T-helper 17 cell (primary cell): ENCODE data around the gene BRD7. TPM values are rescaled to one million over a fixed set of nuclear protein-coding genes. Genes with fewer than 3 reads are reported as not detected.

Experiments
- ATAC-seq: fragments of 150-1000 bp; cut with Tn5 transposase; 2 replicates; pipeline ENCODE4 v1.10.0; 2021; ENCODE audit warnings: mild to moderate bottlenecking, moderate library complexity
- DNase-seq, 3 donors: peaks; one replicate each; pipeline versions ENCODE4 v3.0.0 to v3.0.0-alpha.2; 2020 to 2021
- H3K9me3 ChIP-seq: one replicate; pipeline ENCODE4 v1.7.0; 2013; ENCODE audit warnings: low read length, mild to moderate bottlenecking; ENCODE audit not compliant: control insufficient read depth, poor library complexity, severe bottlenecking
- H3K27ac Mint-ChIP-seq: one replicate; pipeline ENCODE4 v1.8.0; 2022; ENCODE audit warnings: mild to moderate bottlenecking, moderate library complexity, mixed read lengths
- H3K27me3 Mint-ChIP-seq: one replicate; pipeline ENCODE4 v1.8.0; 2022; ENCODE audit warnings: mixed read lengths
- H3K36me3 Mint-ChIP-seq: one replicate; pipeline ENCODE4 v1.8.0; 2022; ENCODE audit warnings: low read depth, mixed read lengths
- H3K4me1 Mint-ChIP-seq: one replicate; pipeline ENCODE4 v1.8.0; 2022; ENCODE audit warnings: mild to moderate bottlenecking, mixed read lengths
- H3K4me3 Mint-ChIP-seq: one replicate; pipeline ENCODE4 v1.8.0; 2022; ENCODE audit warnings: mild to moderate bottlenecking, moderate library complexity, mixed read lengths
- total RNA-seq, 4 donors: library from RNA in 2 of 4; stranded (reverse) in 2 of 4; gene quantifications; one replicate each; pipeline ENCODE4 v1.2.3 and lab custom pipeline; 2022 to 2026

Gene BRD7
- total RNA-seq, 2 donors from 2014 or later, result 74.2 to 83.4 TPM

DNA sequence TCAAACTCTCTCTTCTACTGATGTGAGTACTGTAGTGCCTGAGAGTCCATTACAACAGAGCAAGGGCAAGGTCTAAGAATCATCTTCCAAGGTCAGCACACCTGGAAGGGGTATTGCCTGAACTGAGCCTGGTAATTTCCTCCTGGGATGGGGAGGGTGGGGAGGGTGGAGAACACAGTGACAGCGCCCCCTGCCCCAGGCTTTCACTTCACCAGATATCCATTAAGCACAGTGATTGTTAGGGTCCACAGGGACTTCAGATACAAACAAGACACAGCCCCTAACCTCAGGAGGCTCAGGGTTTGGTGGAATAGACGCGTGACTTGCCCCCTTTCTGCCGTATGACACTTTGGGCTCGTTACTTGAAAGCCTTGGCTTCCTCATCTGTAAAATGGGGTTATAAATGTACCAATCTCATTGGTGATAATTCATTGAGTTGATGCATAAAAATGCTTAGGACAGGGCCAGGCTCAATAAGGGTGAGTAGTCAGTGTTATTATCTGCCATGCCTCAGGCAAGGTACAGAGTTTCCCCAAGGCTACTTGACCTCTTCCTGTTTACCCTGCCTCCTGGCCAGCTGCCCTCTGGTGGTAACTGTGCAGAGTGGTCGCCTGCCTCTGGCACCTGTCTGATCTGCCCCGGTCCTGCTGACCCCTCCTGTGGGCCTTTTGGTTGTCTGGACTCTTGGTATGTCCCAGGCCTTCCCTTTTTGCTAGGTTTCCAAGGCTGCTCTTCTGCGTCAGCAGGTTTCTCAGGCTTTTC is 13.1 kb upstream of the BRD7 start:
- H3K4me3 Mint-ChIP-seq, result no peak overlapping the region
- peaks cover 3% of the 10 kb centered on the region for H3K4me1 Mint-ChIP-seq
- ATAC-seq (no peak), DNase-seq (no peak)
- no peaks in the 10 kb centered on the region for H3K9me3 ChIP-seq
- H3K27ac Mint-ChIP-seq, result no peak overlapping the region
- H3K27me3 Mint-ChIP-seq, result peaks cover 21% of the 10 kb centered on the region
- no peaks in the 10 kb centered on the region for H3K36me3 Mint-ChIP-seq

DNA sequence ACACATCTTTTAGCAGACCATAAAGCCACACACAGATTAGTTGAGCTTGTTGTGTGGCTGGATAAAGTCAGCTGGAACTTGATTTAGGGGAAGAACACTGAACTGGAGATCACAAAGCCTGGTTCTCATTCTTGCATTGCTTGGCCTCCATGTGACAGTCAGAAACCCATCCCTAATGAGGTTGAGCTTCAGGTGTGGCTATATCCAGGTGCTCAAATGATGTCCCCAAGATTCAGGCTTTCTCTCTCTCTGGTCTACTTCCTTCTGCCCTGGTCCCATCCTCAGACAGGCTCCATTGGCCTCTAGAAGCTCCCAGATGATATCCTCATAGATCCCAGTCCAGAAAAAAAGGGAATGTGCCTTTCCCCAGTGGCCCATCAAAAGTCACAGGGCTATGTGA is 9.6 kb upstream of the BRD7 start:
- H3K36me3 Mint-ChIP-seq, result peaks cover 4% of the 10 kb centered on the region
- H3K4me3 Mint-ChIP-seq, result no peak overlapping the region
- H3K27ac Mint-ChIP-seq, result no peak overlapping the region
- ATAC-seq, result no peak
- no peaks in the 10 kb centered on the region for H3K9me3 ChIP-seq
- no peak for DNase-seq
- peaks cover 22% of the 10 kb centered on the region for H3K27me3 Mint-ChIP-seq
- peaks cover 8% of the 10 kb centered on the region for H3K4me1 Mint-ChIP-seq

DNA sequence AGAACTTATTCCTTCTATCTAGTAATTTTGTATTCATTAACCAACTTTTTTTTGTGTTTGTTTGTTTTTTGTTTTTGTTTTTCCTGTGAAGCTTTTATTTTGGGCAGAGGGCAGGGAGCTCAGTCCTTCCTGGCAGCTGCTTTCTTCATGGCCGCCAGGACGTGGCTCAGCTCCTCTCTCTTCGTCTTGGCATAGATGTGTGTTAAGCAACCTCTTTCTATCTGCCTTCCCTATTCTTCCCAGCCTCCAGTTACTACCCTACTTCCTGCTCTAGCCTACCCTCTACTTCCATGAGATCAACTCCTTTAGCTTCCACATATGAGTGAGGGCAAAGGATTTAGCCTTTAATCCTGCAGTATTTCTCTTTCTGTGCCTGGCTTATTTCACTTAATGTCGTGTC is 8.2 kb upstream of the BRD7 start:
- Mint-ChIP-seq H3K4me3 (no peak overlapping the region), H3K27me3 (peaks cover 24% of the 10 kb centered on the region), H3K27ac (no peak overlapping the region), H3K4me1 (peaks cover 10% of the 10 kb centered on the region), H3K36me3 (peaks cover 4% of the 10 kb centered on the region)
- H3K9me3 ChIP-seq, result no peaks in the 10 kb centered on the region
- DNase-seq (no peak), ATAC-seq (no peak)

DNA sequence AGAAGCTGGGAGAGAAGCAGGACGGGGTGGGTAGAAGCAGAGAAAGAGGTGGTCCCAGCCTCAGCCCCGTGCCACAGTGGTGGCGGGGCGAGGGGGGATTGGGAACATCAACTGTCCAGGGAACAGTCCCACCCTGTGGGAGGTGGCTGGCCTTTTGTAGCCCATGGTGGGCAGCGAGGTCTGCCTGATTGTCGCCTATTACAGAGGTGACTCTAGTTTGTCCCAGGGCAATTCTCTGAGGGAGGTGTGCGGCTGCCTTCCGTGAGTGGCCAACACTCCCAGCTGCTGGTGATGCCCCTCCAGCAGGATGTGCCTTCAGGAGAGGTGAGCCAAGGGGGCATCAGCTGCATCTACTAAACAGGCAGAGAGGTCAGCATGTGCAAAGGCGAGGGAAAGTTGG is 5.0 kb upstream of the BRD7 start:
- Mint-ChIP-seq H3K27ac (no peak overlapping the region), H3K27me3 (peaks cover 24% of the 10 kb centered on the region), H3K4me3 (no peak overlapping the region), H3K36me3 (peaks cover 6% of the 10 kb centered on the region), H3K4me1 (peaks cover 24% of the 10 kb centered on the region)
- no peak for DNase-seq
- H3K9me3 ChIP-seq, result no peaks in the 10 kb centered on the region
- ATAC-seq, result no peak

DNA sequence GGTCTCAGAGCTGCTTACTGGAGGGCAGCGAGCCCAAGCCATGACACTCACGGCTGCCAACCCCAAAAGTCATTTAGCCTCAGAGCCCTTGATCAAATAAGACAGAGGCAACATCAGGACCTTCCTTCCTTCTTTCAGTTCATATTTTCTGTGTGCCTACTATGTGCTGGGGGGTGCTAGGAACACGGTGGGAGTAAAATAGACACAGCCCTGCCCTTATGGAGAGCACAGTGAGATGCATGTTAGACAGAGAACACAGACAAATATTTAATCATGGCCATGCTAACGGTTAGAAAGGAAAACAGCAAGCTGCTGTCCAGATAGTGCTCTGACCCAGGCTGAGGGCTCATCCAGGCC is 4.5 kb upstream of the BRD7 start:
- no peak overlapping the region for H3K27ac Mint-ChIP-seq
- peaks cover 24% of the 10 kb centered on the region for H3K27me3 Mint-ChIP-seq
- no peak overlapping the region for H3K4me3 Mint-ChIP-seq
- DNase-seq (no peak), ATAC-seq (no peak)
- H3K4me1 Mint-ChIP-seq, result peaks cover 24% of the 10 kb centered on the region
- peaks cover 6% of the 10 kb centered on the region for H3K36me3 Mint-ChIP-seq
- no peaks in the 10 kb centered on the region for H3K9me3 ChIP-seq

DNA sequence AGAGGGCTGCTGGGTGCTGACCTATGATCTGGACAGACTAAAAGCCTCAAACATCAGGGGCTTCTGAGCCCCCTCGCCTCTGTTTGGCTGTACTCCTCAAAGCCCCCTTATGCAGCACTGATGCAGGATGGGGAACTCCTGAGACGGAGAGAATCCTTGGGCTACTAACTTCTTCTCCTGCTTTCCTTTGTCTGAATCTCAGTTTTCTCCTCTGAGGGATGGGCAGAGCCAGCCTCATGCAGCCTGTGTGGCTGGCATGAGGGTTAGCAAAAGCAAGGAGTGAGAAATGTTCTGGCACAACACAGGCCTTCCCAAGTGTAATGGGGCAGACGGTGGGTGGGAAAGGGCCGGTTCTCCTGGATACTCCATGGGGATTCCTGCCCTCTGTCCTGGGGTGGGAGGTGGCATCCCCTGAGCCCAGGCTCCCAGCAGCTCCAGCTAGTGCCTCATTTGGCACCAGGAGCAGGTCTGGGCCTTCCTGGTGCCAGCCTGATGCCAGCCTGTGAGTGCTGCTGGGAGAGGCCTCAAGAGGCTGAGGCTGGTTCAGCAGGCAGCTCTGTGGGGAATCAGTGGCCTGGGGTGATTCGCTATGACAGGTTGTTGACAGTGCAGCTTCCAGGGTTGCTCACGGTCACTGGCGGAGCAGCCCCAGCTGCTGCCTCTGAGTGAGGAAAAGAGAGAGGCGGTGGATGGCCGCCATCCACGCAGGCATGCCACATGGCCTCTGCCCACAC is 4.0 kb upstream of the BRD7 start:
- ATAC-seq, result no peak
- H3K4me3 Mint-ChIP-seq, result no peak overlapping the region
- peaks cover 28% of the 10 kb centered on the region for H3K4me1 Mint-ChIP-seq

DNA sequence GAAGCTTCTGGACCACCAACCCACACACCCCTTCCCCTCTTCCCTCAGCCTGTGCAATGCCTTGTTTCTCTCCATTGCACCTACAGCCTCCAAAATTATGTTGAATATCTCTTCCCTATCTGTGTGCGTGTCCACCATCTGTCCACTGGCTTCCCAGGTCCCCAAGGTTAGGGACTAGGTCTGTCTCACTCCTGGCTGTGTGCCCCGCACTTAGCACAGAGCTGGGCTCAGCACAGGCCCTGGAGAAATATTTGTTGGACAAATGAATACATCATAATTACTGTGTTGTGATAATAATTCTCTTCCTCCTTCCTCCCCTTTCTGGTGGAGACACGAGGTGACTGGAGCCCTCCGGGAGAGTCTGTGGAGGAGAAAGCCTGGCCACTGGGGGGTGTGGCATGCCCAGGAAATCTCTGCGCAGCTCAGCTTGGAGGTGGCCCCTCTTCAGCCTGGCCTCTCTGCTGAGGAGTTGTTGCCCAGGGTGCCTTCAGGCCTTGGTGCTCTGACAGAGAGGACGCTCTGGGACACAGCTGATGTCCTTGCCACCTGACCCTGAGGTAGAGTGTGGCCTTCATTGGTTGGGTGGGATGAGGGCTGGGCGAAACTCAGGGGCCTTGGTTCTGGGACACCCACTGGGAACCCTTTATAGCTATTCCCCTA is 3.3 kb upstream of the BRD7 start:
- H3K9me3 ChIP-seq, result no peaks in the 10 kb centered on the region
- Mint-ChIP-seq H3K4me3 (no peak overlapping the region), H3K4me1 (peaks cover 34% of the 10 kb centered on the region), H3K27ac (no peak overlapping the region), H3K36me3 (peaks cover 6% of the 10 kb centered on the region), H3K27me3 (peaks cover 21% of the 10 kb centered on the region)
- ATAC-seq (no peak), DNase-seq (no peak)

More for the DNA sequence above, 4.0 kb upstream of the BRD7 start:
- Mint-ChIP-seq H3K27me3 (peaks cover 24% of the 10 kb centered on the region), H3K27ac (no peak overlapping the region), H3K36me3 (peaks cover 6% of the 10 kb centered on the region)
- no peaks in the 10 kb centered on the region for H3K9me3 ChIP-seq
- no peak for DNase-seq

DNA sequence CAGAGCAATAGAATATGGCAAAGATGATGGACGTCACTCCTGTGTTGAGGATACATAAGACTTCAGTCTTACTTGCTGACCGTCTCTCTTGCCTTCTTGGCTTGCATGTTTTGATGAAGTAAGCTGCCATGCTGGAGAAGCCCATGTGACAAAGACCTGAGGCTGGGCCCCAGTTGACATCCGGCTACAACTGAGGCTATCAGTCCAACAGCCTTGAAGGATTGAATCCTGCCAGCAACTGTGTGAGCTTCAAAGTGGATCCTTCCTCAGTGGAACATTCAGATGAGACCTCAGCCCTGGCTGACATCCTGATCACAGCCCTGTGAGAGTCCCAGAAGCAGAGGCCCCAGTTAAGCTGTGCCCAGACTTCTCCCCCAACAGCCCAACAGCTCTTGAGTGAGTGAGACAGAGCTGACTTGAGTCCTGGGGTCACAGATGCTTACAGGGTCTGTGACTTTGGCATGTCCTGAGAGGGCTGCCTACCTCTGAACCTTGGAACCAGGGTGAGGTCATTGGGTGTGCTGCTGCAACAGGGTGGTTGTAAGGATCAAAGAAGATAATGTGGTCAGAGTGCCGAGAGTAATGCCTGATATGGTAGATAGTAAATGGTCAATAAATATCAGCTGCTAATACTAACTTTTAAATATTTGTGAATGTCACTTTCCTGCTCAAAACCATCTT is 2.4 kb upstream of the BRD7 start:
- peaks cover 6% of the 10 kb centered on the region for H3K36me3 Mint-ChIP-seq
- no peak overlapping the region for H3K27ac Mint-ChIP-seq
- H3K4me1 Mint-ChIP-seq, result peaks cover 35% of the 10 kb centered on the region
- no peak for DNase-seq
- no peak overlapping the region for H3K4me3 Mint-ChIP-seq
- ATAC-seq, result no peak
- H3K27me3 Mint-ChIP-seq, result peaks cover 18% of the 10 kb centered on the region
- no peaks in the 10 kb centered on the region for H3K9me3 ChIP-seq

DNA sequence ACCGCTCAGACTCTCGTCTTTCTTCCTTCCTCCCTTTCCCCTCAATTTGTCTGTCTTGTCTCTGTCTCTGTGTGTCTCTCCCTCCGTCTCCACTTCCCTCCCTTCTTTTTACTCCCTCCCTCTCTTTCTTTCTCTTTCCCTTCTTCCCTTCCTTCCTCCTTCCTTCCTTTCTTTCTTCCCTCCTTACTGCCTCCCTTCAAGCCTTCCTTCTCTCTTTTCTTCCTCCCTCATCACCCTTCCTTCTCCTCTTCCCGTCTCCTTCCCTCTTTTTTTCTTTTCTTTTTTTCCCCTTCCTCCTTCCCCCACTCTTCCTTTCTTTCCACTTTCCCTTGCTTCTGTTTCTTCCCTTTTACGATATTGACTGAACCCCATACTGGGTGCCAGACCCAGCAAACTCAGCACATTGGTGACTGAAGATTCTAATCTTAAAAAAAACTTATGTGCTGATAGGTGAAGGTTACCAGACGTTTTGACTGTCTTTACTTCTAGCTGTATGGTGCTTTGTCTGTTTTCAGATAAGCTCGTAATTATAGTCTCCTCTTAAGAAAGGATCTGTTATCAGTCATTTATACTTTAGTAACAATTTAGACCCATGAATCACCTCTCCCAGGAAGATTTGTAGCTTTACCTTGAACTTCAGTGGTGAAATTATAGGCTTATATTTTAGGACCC is 481 bp upstream of the BRD7 start:
- DNase-seq (no peak), ATAC-seq (no peak)
- H3K36me3 Mint-ChIP-seq, result peaks cover 7% of the 10 kb centered on the region
- H3K27ac Mint-ChIP-seq, result peak overlapping the region; percentile 93
- H3K27me3 Mint-ChIP-seq, result peaks cover 11% of the 10 kb centered on the region
- peaks cover 47% of the 10 kb centered on the region for H3K4me1 Mint-ChIP-seq
- H3K9me3 ChIP-seq, result no peaks in the 10 kb centered on the region
- peak overlapping the region; percentile 97 for H3K4me3 Mint-ChIP-seq

DNA sequence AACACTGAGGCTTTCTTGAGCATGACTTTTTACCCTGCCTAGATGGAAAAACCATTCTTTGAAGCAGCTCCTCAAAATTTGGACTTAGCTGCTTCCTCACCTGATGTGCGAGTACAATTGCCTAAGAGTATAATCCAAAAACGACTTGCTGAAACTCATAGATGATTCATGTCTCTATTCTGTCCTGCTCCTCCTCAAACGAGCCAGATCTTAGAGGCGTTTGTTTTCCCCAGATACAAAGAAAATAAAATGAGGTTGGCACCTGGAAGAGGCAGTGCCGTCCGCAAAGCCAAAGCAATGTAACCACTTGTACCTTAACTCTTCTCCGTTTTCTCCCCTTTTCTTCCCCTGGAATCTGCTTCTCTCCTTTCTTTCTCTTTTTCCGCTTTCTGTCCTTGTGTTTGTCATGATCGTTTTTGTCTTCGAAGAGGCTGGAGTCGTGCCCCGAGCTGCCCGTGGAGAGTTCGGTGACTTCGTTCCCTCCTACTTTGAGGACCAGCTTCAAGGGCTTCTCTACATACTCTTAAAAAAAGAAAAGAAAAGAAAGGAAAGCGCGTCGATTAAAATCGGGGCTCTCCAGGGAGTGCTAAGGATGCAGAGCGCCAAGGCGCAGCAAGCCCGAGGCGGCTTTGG is 895 bp downstream of the BRD7 start:
- H3K27ac Mint-ChIP-seq, result peak overlapping the region; percentile 92

DNA sequence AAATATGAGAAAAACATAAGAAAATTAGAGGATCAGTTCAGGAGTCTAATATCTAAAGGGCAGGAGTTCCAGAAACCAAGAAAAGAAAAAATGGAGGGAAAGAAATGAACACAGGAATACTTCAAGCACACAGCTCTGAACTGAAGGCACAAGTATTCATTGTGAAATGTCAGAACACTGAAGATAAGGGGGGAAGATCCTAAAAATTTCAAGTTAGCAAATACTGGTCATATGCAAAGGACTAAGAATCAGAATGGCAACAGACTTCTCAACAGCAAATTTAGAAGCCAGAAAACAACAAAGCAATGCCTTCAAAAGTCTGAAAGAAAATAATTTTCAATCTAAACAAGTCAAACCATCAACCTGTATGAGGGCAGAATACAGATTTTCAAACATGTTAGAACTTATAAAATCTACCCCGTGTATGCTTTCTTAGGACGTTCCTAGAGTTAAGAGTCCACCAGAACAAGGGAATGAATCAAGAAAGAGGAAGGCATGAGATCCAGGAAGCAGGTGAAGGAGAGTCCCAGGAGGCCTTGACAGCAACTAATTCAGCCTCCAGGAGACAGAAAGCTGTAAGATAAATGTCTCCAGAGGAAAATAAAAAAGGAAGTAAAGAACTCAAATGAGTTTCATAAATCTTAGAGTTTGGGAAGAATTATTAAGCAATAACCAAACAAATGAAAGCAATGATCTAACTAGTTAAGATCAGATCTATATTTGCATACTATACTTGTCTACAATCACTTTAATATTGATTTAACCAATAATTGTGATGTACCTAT is 2.8 kb downstream of the BRD7 start:
- Mint-ChIP-seq H3K36me3 (peaks cover 12% of the 10 kb centered on the region), H3K4me3 (peak overlapping the region; percentile 67), H3K27me3 (no peaks in the 10 kb centered on the region), H3K27ac (peak overlapping the region; percentile 92), H3K4me1 (peaks cover 58% of the 10 kb centered on the region)
- no peak for DNase-seq
- no peaks in the 10 kb centered on the region for H3K9me3 ChIP-seq
- no peak for ATAC-seq

More for the DNA sequence above, 895 bp downstream of the BRD7 start:
- H3K36me3 Mint-ChIP-seq, result peaks cover 8% of the 10 kb centered on the region
- peaks cover 49% of the 10 kb centered on the region for H3K4me1 Mint-ChIP-seq
- DNase-seq (no peak), ATAC-seq (no peak)
- no peaks in the 10 kb centered on the region for H3K27me3 Mint-ChIP-seq
- peak overlapping the region; percentile 97 for H3K4me3 Mint-ChIP-seq
- no peaks in the 10 kb centered on the region for H3K9me3 ChIP-seq

DNA sequence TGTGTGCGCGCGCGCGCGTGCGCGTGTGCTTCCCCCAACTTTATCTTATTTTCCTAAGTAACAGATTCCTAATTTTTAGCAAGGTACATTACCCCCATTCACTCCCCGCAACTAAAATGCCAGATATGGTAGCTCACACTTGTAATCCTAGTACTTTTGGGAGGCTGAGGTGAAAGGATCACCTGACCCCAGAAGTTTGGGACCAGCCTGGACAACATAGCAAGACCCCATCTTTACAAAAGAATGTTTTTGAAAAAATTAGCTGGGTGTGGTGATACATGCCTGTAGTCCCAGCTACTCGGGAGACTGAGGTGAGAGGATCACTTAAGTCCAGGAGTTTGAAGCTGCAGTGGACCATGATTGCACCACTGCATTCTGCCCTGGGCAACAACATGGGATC is 5.1 kb downstream of the BRD7 start:
- peaks cover 12% of the 10 kb centered on the region for H3K36me3 Mint-ChIP-seq

More for the DNA sequence above, 5.1 kb downstream of the BRD7 start:
- no peaks in the 10 kb centered on the region for H3K27me3 Mint-ChIP-seq
- H3K4me1 Mint-ChIP-seq, result peaks cover 61% of the 10 kb centered on the region
- no peak overlapping the region for H3K27ac Mint-ChIP-seq
- ATAC-seq, result no peak
- H3K4me3 Mint-ChIP-seq, result no peak overlapping the region
- no peak for DNase-seq
- H3K9me3 ChIP-seq, result no peaks in the 10 kb centered on the region
